A673 (cell line): Measurements from ENCODE around the gene ENTPD7.

Experiments used
- CTCF ChIP-seq: fragments of 300-800, 200-600 bp; sonication (generic); conservative IDR thresholded peaks from 2 replicates; pipeline ENCODE4 v1.5.1; 2017; ENCODE audit warnings: low read depth, mild to moderate bottlenecking, antibody characterized with exemption, low read length, moderate library complexity, mixed read lengths
- EZH2 ChIP-seq: fragments of 200-600 bp; sonication (generic); IDR thresholded peaks from 2 replicates; pipeline ENCODE4 v1.6.1; 2017; ENCODE audit warnings: borderline replicate concordance, low read depth, mild to moderate bottlenecking, mixed read lengths, antibody characterized with exemption, low read length; ENCODE audit not compliant: poor library complexity, severe bottlenecking

GRCh38 chr10:99659031-99659867 is at the start of gene ENTPD7:
- TF ChIP-seq CTCF (no peak; the same call in 1 of the 2 replicates), EZH2 (no peak)
